AG20443 (cell line): ENCODE measurements around the gene SLC36A1.
A peak's percentile ranks its signal among the peaks of the same experiment; 100 is the strongest.
"Not testable (repeated sequence)": the region's sequence is repeated elsewhere in the genome, so short reads cannot be mapped to it uniquely, and the experiment has no call there.

Source experiments
- DNase-seq: peaks from one replicate; pipeline ENCODE4 v3.0.0; 2012; ENCODE audit warnings: low spot score, mixed read lengths

The SLC36A1 gene

GRCh38 chr5:151447174-151448037, at the start of gene SLC36A1:
SLC36A1 (plus strand) TSS chr5:151447603; CDS start chr5:151458793, 11,190 bp downstream.
- peak; percentile 97 for DNase-seq

GRCh38 chr5:151405334-151406160, 41.9 kb upstream of the SLC36A1 start:
- DNase-seq: no peak

- peak; percentile 32 for DNase-seq
Measured at GRCh38 chr5:151406322-151406947, 41.0 kb upstream of the SLC36A1 start.

- DNase-seq: no peak
Measured at GRCh38 chr5:151408591-151409230, 38.7 kb upstream of the SLC36A1 start.

- no peak for DNase-seq
Measured at GRCh38 chr5:151413800-151414199, 33.6 kb upstream of the SLC36A1 start.

- DNase-seq: no peak
Measured at GRCh38 chr5:151414536-151414935, 32.9 kb upstream of the SLC36A1 start.

- DNase-seq: no peak
Measured at GRCh38 chr5:151417712-151418111, 29.7 kb upstream of the SLC36A1 start.

- no peak for DNase-seq
Measured at GRCh38 chr5:151420127-151420526, 27.3 kb upstream of the SLC36A1 start.

- DNase-seq: no peak
Measured at GRCh38 chr5:151424892-151425523, 22.4 kb upstream of the SLC36A1 start.

- not testable (repeated sequence) for DNase-seq
Measured at GRCh38 chr5:151426347-151426746, 21.1 kb upstream of the SLC36A1 start.

GRCh38 chr5:151427258-151427657, 20.1 kb upstream of the SLC36A1 start:
- no peak for DNase-seq

GRCh38 chr5:151430731-151431130, 16.7 kb upstream of the SLC36A1 start:
- no peak for DNase-seq

GRCh38 chr5:151431666-151432065, 15.7 kb upstream of the SLC36A1 start:
- DNase-seq: no peak

GRCh38 chr5:151432210-151432609, 15.2 kb upstream of the SLC36A1 start:
- no peak for DNase-seq

GRCh38 chr5:151434570-151435237, 12.7 kb upstream of the SLC36A1 start:
- DNase-seq: no peak

- no peak for DNase-seq
Measured at GRCh38 chr5:151448038-151448985, 909 bp downstream of the SLC36A1 start.

- no peak for DNase-seq
Measured at GRCh38 chr5:151449297-151449696, 1.9 kb downstream of the SLC36A1 start.

- no peak for DNase-seq
Measured at GRCh38 chr5:151449839-151450238, 2.4 kb downstream of the SLC36A1 start.

- DNase-seq: no peak
Measured at GRCh38 chr5:151450605-151451004, 3.2 kb downstream of the SLC36A1 start.
